ES-I3 (cell line): ENCODE data around the gene INIP.
A peak's percentile ranks its signal among the peaks of the same experiment; 100 is the strongest.

Experiments
- H3K36me3 ChIP-seq: 2 replicates; pipeline ENCODE4 v1.6.1; 2013; ENCODE audit warnings: mild to moderate bottlenecking, low read length, control low read depth, moderate library complexity; ENCODE audit not compliant: insufficient read depth
- H3K4me1 ChIP-seq: 2 replicates; pipeline ENCODE4 v1.6.1; 2013; ENCODE audit warnings: mild to moderate bottlenecking, control low read depth, low read length; ENCODE audit not compliant: insufficient read depth
- H3K9ac ChIP-seq: 2 replicates; pipeline ENCODE4 v1.6.1; 2013; ENCODE audit warnings: low read depth, mild to moderate bottlenecking, low read length, moderate library complexity
- H3K9me3 ChIP-seq: 2 replicates; pipeline ENCODE4 v1.6.1; 2013; ENCODE audit warnings: mild to moderate bottlenecking, low read length, moderate library complexity; ENCODE audit not compliant: control insufficient read depth, insufficient read depth

Gene INIP, protein sequence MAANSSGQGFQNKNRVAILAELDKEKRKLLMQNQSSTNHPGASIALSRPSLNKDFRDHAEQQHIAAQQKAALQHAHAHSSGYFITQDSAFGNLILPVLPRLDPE

DNA sequence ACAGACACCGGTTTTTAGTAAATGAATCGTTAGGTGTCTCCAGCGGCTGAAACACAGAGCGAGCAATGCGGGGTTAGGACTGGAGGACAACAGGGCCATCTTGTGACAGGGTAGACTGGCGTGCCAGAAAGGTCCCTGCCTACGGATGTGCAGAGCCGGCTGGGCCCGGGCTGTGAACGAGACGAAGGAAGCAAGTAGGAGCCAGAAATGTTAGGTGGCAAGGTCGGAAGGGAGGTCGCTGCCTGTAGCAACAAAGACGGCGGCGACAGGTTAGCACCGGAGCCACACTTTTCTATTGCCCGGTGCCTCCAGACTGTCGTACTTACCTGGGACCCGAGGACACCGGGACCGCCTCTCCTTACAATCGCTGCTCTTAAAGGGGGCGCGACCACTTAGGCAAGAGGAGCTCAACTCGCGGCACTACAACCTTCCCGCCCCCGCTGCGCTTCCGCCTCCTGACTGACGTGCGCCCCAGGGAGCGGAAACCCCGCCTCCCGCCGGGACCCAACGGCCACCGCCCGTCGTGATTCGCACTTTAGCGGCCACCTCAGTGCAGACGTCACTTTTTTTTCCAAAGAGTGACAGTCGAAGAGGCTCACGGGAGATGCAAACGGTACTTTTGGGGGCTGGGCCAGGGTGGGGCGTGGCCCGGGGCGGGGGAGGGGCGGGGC lies at the start of gene INIP:
INIP (minus strand) TSS at position 457 of the 671 bp plus-strand sequence. CDS start 1,632 bp downstream, outside the sequence.
- H3K36me3 ChIP-seq: no peaks in the 10 kb centered on the region
- peak within 1 kb of the TSS; percentile 83 for H3K9ac ChIP-seq
- H3K9me3 ChIP-seq: no peaks in the 10 kb centered on the region
- H3K4me1 ChIP-seq: no peaks in the 10 kb centered on the region

DNA sequence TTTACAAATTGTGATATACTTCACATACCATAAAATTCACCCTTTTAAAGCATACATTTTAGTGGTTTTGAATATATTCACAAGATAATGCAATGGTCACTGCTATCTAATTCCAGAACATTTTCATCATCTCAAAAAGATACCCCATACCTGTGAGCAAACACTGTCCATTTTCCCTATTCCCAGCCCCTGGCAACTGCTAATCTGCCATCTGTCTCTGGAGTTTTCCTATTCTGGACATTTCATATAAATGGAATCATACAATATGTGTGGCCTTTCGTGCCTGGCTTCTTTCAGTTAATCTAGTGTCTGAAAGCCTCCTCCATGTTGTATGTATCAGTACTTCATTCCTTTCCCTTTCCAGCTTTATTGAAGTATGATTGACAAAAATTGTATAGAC lies 47.4 kb upstream of the INIP start:
- Histone ChIP-seq H3K36me3 (no peaks in the 10 kb centered on the region), H3K9me3 (no peaks in the 10 kb centered on the region)

DNA sequence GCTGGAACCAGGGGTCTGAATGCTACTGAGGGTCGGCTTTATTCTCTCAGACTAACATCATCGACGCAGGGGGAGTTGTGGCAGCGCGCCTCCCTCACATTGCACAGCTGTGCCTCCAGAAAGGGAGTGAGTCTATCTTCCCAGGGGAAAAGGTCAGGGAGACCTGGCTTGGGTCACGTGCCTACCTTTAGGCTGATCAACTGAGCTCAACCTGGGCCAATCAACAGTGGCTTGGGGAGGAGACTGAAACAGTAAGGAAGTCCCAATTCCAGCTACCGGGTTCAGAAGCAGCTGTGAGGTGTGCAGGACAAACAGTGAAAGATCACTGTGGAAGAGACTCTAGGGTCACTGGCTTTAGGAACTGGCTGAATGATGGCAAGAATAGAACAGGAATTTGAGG lies 46.9 kb upstream of the INIP start:
- Histone ChIP-seq H3K36me3 (no peaks in the 10 kb centered on the region), H3K9ac (0 out of 2 replicates have a peak overlapping the region, but pooled peaks have one; percentile 11), H3K9me3 (no peaks in the 10 kb centered on the region), H3K4me1 (peaks cover 8% of the 10 kb centered on the region; the same call in 1 of the 2 replicates)

More for the DNA sequence above, 47.4 kb upstream of the INIP start:
- H3K9ac ChIP-seq: no peak overlapping the region
- 0 out of 2 replicates have a peak, but pooled peaks cover 4% of the 10 kb centered on the region for H3K4me1 ChIP-seq

DNA sequence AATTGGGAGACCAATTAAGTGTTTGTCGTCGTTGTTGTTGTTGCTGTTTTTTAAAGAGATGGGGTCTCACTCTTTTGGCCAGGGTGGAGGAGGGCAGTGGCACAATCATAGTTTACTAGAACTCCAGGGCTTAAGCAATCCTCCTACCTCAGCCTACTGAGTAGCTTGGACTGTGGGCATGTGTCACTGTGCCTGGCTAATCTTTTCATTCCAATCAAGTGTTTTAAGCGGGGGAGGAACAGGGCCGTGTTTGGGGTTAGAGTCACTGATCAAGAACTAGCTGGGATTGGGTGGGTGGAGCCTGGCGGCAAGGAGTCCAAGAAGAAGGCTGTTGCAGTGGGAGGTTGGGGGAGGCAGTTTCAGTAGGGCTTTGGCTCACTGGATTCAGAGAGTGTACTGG lies 46.4 kb upstream of the INIP start:
- no peaks in the 10 kb centered on the region for H3K36me3 ChIP-seq
- H3K9ac ChIP-seq: 0 out of 2 replicates have a peak overlapping the region, but pooled peaks have one; percentile 11
- peaks cover 8% of the 10 kb centered on the region; the same call in 1 of the 2 replicates for H3K4me1 ChIP-seq
- no peaks in the 10 kb centered on the region for H3K9me3 ChIP-seq

DNA sequence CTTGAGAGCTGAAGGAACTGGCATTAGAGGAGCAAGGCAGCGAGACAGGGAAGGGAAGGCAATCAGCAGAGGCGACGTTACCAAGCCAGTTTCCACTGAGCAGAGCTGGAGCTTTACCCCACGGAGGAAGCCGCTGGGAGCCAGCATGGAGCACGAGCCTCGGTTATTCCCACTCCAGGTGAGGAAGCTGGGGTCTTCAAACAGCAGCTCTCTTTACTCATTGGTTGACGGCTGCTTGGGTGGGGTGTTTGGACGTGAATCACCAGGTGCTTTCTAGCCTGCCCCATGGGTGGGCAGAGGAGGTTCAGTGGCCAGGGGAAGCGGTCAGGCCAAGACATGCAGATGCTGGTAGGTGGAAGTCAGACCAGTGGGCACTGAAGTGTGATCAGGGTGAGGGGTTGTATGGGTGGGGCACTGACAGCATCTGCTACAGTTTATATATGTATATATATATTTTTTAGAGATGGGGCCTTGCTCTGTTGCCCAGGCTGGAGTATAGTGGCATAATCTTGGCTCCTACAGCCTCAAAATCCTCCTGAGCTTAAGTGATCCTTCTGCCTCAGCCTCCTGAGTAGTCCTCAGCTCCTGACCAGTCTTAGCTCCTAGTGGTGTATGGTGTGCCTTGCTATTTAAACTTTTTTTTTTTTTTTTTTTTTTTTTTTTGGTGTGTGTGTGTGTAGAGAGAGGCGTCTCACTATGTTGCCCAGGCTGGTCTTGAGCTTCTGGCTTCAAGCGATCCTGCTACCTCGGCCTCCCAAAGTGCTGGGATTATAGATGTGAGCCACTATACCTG lies 45.0 kb upstream of the INIP start:
- H3K36me3 ChIP-seq: no peaks in the 10 kb centered on the region

DNA sequence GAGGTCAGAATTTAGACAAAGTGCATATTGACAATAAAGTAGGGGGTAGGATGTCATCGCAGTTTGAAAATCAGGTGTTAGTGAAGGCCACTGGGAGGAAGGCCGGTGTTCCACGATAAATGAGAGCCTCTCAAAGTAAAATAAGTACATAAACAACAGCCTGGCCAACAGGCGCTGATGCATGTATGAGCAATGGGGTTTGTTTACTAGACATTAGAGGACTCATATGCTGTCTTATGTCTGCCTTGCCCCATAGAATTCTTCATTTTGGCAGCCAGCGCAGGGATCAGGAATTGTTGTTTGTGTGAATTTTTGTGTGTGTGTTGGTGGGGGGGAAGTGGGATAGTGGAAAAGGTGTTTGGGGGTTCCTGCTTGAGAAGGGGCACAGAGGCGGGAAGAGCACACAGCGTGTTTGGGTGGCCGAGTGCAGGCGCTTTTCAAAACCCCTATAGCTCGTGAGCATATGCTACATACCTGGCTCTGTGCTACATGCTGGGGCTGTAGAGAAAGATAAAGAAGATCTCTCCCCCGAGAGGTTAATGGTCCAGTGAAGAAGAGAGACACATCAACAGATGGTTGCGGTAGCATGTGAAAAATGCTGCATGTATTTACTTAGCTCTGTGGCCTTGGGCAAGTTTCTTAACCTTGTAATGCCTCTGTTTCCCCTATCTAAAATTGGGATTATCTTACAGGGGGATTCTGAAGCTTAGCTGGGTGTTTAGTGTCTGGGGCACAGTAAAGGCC lies 44.2 kb upstream of the INIP start:
- Histone ChIP-seq H3K9me3 (no peaks in the 10 kb centered on the region), H3K9ac (no peak overlapping the region), H3K36me3 (no peaks in the 10 kb centered on the region), H3K4me1 (peaks cover 8% of the 10 kb centered on the region; the same call in 1 of the 2 replicates)

More for the DNA sequence above, 45.0 kb upstream of the INIP start:
- Histone ChIP-seq H3K9ac (no peak overlapping the region), H3K9me3 (no peaks in the 10 kb centered on the region), H3K4me1 (peaks cover 8% of the 10 kb centered on the region; the same call in 1 of the 2 replicates)

DNA sequence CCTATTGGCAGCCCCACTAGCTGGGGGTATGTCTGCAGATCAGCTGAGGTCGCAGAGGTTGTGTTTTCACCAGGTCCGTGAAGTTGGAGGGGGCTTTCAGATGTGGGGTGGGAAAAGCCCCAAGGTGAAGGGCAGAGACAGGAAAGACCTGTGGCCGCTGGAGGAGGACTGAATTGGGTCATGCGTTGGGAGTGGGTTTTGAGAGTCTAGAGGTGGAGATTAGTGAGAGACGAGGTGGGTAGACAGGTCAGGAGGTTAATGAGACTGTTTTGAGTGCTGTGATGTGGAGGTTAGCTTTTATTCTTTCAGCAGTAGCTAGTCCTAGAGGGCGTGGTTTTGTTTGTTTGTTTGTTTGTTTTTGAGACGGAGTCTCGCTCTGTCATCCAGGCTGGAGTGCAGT lies 42.9 kb upstream of the INIP start:
- Histone ChIP-seq H3K9ac (no peak overlapping the region), H3K9me3 (no peaks in the 10 kb centered on the region)

DNA sequence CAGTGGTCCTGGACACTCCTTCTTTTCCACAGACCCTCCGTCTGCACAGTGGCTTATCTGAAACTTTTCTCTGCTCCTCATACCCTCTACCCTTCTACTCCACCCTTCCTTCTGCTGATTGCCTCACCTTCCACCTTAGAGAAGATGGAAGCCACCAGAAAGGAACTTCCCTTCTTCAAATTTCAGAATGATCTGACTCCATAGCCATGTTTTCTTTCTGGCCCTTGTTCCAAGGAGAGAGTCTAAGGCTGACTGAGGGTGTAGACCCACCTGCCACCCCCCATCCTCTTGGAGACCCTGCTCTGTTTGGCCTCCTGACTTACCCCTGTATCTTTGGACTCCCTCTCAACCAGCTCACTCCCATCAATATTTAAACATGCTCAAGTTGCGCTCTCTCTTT lies 40.0 kb upstream of the INIP start:
- no peaks in the 10 kb centered on the region for H3K36me3 ChIP-seq
- peaks cover 22% of the 10 kb centered on the region for H3K4me1 ChIP-seq
- H3K9ac ChIP-seq: no peak overlapping the region
- no peaks in the 10 kb centered on the region for H3K9me3 ChIP-seq

More for the DNA sequence above, 42.9 kb upstream of the INIP start:
- Histone ChIP-seq H3K4me1 (peaks cover 8% of the 10 kb centered on the region; the same call in 1 of the 2 replicates), H3K36me3 (no peaks in the 10 kb centered on the region)

DNA sequence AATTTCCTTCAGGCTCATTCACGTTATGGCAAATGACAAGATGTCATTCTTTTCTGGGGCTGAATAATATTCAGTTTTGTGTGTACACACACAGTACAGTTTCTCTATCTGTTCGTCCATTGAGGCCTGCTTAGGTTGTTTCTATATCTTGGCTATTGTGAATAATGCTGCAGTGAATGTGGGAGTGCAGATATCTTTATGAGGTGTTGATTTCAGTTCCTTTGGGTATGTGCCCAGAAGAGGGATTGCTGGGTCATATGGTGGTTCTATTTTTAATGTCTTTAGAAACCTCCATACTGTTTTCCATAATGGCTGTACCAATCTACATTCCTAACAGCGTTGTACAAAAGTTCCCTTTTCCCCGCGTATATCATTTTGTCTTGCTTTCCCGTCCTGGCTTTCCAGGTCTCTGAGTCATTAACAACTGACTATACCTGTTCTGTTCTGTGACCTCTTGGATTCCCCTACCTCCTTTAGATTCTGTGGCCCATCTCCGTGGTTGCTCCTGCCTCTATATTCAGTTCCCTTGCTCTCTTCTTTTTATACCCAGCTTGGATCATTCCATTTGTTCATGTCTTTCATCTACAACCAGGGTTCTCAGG lies 39.5 kb upstream of the INIP start:
- no peaks in the 10 kb centered on the region for H3K36me3 ChIP-seq
- no peak overlapping the region for H3K9ac ChIP-seq
- peaks cover 22% of the 10 kb centered on the region for H3K4me1 ChIP-seq
- H3K9me3 ChIP-seq: no peaks in the 10 kb centered on the region

DNA sequence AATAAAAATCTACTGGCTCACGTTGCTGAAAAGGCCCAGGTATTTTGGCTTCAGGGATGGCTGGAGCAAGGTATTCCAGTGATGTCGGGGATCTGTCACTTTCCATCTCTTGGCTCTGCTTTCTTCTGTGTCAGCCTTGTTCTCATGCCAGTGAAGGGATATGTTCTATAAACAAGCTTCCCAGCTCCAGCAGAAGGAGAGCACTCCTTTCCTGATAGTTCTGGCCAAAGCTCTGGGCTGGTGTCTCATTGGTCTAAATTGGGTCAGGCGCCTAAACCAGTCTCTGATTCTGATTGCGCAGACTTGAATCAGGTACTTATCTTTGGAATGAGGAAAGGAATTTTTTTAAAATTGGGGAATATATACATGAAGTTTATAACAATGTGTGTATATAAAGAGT lies 37.8 kb upstream of the INIP start:
- H3K9ac ChIP-seq: no peak overlapping the region
- H3K36me3 ChIP-seq: no peaks in the 10 kb centered on the region
- no peaks in the 10 kb centered on the region for H3K9me3 ChIP-seq
- peaks cover 22% of the 10 kb centered on the region for H3K4me1 ChIP-seq

DNA sequence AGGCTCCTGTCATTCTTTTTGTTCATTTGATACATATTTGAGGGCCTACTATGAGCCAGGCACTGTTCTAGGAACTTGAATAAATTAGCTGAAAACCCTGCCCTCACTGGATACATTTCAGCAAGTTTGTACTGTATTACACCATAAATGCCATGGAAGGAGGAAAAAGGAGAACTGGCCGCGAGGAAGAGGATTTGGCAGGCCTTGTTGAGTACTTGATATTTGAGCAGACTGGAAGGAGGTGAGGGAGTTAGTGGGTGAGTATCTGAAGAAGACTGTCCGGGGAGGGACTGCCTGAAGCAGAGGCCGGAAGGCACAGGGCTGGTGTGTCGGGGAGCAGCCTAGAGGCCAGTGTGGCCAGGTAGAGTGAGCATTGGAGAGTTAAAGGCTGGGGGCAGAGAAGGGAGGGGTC lies 37.1 kb upstream of the INIP start:
- Histone ChIP-seq H3K9me3 (no peaks in the 10 kb centered on the region), H3K9ac (no peak overlapping the region; the same call in 1 of the 2 replicates), H3K36me3 (no peaks in the 10 kb centered on the region), H3K4me1 (peaks cover 19% of the 10 kb centered on the region)

DNA sequence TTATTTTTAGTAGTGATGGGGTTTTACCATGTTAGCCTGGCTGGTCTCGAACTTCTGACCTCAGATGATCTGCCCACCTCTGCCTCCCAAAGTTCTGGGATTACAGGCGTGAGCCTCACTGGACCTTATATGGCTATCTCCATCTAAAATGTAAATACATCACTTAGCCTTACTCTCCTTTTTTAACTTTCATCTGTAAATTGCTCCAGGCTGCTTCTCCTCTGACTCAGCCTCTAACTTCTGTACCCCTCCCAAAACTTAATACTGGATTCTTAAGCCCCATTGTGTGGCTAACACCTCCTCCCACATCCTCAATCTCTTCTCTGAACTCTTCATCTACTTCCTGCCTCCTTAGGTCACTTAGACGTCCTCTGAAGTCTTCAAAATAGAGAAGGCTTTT lies 36.7 kb upstream of the INIP start:
- H3K36me3 ChIP-seq: no peaks in the 10 kb centered on the region
- no peak overlapping the region; the same call in 1 of the 2 replicates for H3K9ac ChIP-seq
- H3K9me3 ChIP-seq: no peaks in the 10 kb centered on the region
- H3K4me1 ChIP-seq: peaks cover 22% of the 10 kb centered on the region

DNA sequence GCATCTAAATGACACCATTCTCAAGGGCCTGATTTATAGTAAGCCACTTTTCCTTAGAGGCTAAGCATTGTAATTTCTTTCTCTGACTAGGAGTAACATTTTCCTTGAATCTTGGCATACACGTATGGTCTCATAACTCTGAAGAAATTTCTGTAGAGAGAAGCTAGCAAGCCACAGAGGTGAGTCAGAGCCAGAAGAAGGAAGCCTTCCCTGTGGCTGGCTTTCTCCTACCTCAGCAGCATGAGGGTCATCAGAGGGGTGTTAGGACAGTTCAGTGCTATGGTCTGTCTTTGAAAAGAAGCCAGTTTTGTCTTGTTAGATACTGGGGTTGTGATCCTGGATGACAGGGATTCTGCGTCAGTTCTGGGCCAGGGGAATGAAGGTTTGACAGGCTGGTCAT lies 35.8 kb upstream of the INIP start:
- Histone ChIP-seq H3K4me1 (peaks cover 25% of the 10 kb centered on the region), H3K36me3 (no peaks in the 10 kb centered on the region), H3K9me3 (no peaks in the 10 kb centered on the region), H3K9ac (no peak overlapping the region)
